ENCODE measurements around the gene SSR1. TPM values are rescaled to one million over a fixed set of nuclear protein-coding genes. Genes with fewer than 3 reads are reported as not detected.

SSR1 gene
- total RNA-seq, 1 donor from 2014 or later: 41.9 TPM

GRCh38 chr6:7222197-7222596, 90.8 kb downstream of the SSR1 start:
- TF ChIP-seq CTCF (conservative IDR thresholded peaks at IDR 0.05; ENCODE audit: low read depth, low read length): no peak
- DNase-seq (ENCODE audit: low read depth): no peak
- no peak overlapping the region for H3K4me3 ChIP-seq (ENCODE audit: low read depth, low read length)

- no peak for DNase-seq (ENCODE audit: low read depth)
- no peak overlapping the region for H3K4me3 ChIP-seq (ENCODE audit: low read depth, low read length)
- no peak for TF ChIP-seq CTCF (conservative IDR thresholded peaks at IDR 0.05; ENCODE audit: low read depth, low read length)
Measured at GRCh38 chr6:7219310-7219709, 93.7 kb downstream of the SSR1 start.

- no peak for TF ChIP-seq CTCF (conservative IDR thresholded peaks at IDR 0.05; ENCODE audit: low read depth, low read length)
- no peak for DNase-seq (ENCODE audit: low read depth)
- H3K4me3 ChIP-seq (ENCODE audit: low read depth, low read length): no peak overlapping the region
Measured at GRCh38 chr6:7218406-7218988, 94.5 kb downstream of the SSR1 start.

Other genes starting within 250 kb of the SSR1 start
- gene RREB1, start 205.2 kb downstream of the SSR1 start, total RNA-seq: 12.2 and 15.9 TPM in 2 replicates
- gene CAGE1, start 76.5 kb upstream of the SSR1 start, total RNA-seq: 0.22 TPM in 1 of 2 replicates, not detected in the other
- 9.5 and 20.8 TPM in 2 replicates for gene RIOK1, start 76.6 kb upstream of the SSR1 start, total RNA-seq
- 47.4 and 80.1 TPM in 2 replicates for gene DSP, start 228.5 kb upstream of the SSR1 start, total RNA-seq